EH (cell line): Measurements from ENCODE around the gene ILDR2.
A peak's percentile ranks its signal among the peaks of the same experiment; 100 is the strongest.

ENCODE experiments used
- DNase-seq: peaks from one replicate; pipeline ENCODE4 v3.0.0-alpha.2; 2015; ENCODE audit warnings: low read depth

Gene ILDR2

GRCh38 chr1:166969074-166969677, 6.2 kb downstream of the ILDR2 start:
- no peak for DNase-seq

GRCh38 chr1:166960858-166961474, 14.4 kb downstream of the ILDR2 start:
- no peak for DNase-seq

GRCh38 chr1:166956872-166957271, 18.5 kb downstream of the ILDR2 start:
- no peak for DNase-seq

- DNase-seq, result no peak
These were observed 19.1 kb downstream of the ILDR2 start for GRCh38 chr1:166956057-166956850.

GRCh38 chr1:166953491-166953890, 21.8 kb downstream of the ILDR2 start:
- DNase-seq, result no peak

GRCh38 chr1:166952002-166952746, 23.2 kb downstream of the ILDR2 start:
- DNase-seq, result peak; percentile 21

GRCh38 chr1:166951050-166951449, 24.3 kb downstream of the ILDR2 start:
- DNase-seq, result no peak

GRCh38 chr1:166950156-166950555, 25.2 kb downstream of the ILDR2 start:
- DNase-seq, result no peak

- no peak for DNase-seq
These were observed 26.4 kb downstream of the ILDR2 start for GRCh38 chr1:166948856-166949350.

- peak; percentile 61 for DNase-seq
These were observed 27.8 kb downstream of the ILDR2 start for GRCh38 chr1:166947398-166948043.

- DNase-seq, result peak; percentile 20
These were observed 31.0 kb downstream of the ILDR2 start for GRCh38 chr1:166944186-166944967.

GRCh38 chr1:166939741-166940375, 35.5 kb downstream of the ILDR2 start:
- no peak for DNase-seq

GRCh38 chr1:166937962-166938361, 37.4 kb downstream of the ILDR2 start:
- no peak for DNase-seq

- no peak for DNase-seq
These were observed 38.0 kb downstream of the ILDR2 start for GRCh38 chr1:166937329-166937728.

- DNase-seq, result no peak
These were observed 41.7 kb downstream of the ILDR2 start for GRCh38 chr1:166933633-166934032.

- DNase-seq, result no peak
These were observed 42.2 kb downstream of the ILDR2 start for GRCh38 chr1:166933140-166933539.

- no peak for DNase-seq
These were observed 45.4 kb downstream of the ILDR2 start for GRCh38 chr1:166929911-166930310.

GRCh38 chr1:166927701-166928100, 47.6 kb downstream of the ILDR2 start:
- no peak for DNase-seq

GRCh38 chr1:166925810-166926478, 49.4 kb downstream of the ILDR2 start:
- DNase-seq, result peak; percentile 69
